GM06990 (cell line): ENCODE data around the gene C3orf80.
A peak's percentile ranks its signal among the peaks of the same experiment; 100 is the strongest.
"Not testable (repeated sequence)": the region's sequence is repeated elsewhere in the genome, so short reads cannot be mapped to it uniquely, and the experiment has no call there.

ENCODE experiments used
- DNase-seq: peaks from one replicate; pipeline ENCODE4 v3.0.0-alpha.2; 2011; ENCODE audit not compliant: insufficient read length; ENCODE audit errors: extremely low read depth
- H3K27me3 ChIP-seq: replicated peaks from 2 replicates; pipeline ENCODE4 v1.6.0; 2011; ENCODE audit warnings: low read length; ENCODE audit not compliant: control insufficient read depth, insufficient read depth
- H3K36me3 ChIP-seq: 2 replicates; pipeline ENCODE4 v1.5.1; 2011; ENCODE audit warnings: low read length; ENCODE audit not compliant: control insufficient read depth, insufficient read depth
- H3K4me3 ChIP-seq: replicated peaks from 2 replicates; pipeline ENCODE4 v1.5.1; 2011; ENCODE audit warnings: low read depth, mild to moderate bottlenecking, control low read depth, low read length
- TF ChIP-seq, protein P1 (sequence below): IDR thresholded peaks from 2 replicates; pipeline ENCODE4 v1.5.1; 2011; ENCODE audit warnings: low read length, control low read depth, mild to moderate bottlenecking, inconsistent platforms; ENCODE audit not compliant: insufficient read depth, poor library complexity, severe bottlenecking

The C3orf80 gene

DNA sequence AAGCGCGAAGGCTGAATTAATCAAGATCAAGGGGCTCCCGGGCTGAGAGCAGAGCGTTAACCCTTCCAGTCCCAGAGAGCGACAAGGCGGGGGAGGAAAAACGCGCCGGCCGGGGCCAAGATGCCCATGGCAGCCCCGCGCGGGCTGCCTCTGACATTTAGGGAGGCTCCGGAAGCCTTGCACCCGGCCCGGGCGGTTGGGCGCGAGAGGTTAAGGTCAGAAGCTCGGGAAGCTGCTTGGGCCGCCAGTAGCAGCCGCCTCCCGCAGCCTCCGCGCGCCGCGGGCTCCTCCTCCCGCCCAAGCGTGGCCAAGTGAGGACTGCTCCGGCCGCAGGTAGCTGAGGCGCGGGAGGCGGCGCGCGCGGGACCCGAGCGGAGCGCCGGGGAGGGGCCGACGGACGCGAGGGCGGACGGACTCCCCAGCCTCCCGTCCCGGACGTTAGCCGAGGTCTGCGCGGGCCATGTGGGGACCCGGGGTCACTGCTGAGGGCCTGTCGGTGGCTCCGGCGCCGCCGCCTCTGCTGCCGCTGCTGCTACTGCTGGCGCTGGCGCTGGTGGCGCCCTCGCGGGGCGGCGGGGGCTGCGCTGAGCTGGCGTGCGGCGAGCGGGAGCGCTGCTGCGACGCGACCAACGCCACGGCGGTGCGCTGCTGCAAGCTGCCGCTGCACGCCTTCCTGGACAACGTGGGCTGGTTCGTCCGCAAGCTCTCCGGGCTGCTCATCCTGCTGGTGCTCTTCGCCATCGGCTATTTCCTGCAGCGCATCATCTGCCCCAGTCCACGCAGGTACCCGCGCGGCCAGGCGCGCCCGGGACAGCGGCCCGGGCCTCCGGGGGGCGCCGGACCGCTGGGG, at the start of gene C3orf80:
Gene C3orf80 (plus strand): TSS at position 247 of the 850 bp plus-strand sequence. CDS start 214 bp downstream, at position 461.
- TF ChIP-seq, protein P1, sequence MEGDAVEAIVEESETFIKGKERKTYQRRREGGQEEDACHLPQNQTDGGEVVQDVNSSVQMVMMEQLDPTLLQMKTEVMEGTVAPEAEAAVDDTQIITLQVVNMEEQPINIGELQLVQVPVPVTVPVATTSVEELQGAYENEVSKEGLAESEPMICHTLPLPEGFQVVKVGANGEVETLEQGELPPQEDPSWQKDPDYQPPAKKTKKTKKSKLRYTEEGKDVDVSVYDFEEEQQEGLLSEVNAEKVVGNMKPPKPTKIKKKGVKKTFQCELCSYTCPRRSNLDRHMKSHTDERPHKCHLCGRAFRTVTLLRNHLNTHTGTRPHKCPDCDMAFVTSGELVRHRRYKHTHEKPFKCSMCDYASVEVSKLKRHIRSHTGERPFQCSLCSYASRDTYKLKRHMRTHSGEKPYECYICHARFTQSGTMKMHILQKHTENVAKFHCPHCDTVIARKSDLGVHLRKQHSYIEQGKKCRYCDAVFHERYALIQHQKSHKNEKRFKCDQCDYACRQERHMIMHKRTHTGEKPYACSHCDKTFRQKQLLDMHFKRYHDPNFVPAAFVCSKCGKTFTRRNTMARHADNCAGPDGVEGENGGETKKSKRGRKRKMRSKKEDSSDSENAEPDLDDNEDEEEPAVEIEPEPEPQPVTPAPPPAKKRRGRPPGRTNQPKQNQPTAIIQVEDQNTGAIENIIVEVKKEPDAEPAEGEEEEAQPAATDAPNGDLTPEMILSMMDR: no peak
- H3K4me3 ChIP-seq: peak within 1 kb of the TSS; percentile 55
- peak; percentile 81 for DNase-seq
- H3K27me3 ChIP-seq: peaks cover 3% of the 10 kb centered on the region
- no peaks in the 10 kb centered on the region for H3K36me3 ChIP-seq

GRCh38 chr3:160176923-160177322, 48.3 kb upstream of the C3orf80 start:
- Histone ChIP-seq H3K4me3 (no peak overlapping the region), H3K27me3 (no peaks in the 10 kb centered on the region), H3K36me3 (no peaks in the 10 kb centered on the region)
- DNase-seq: no peak
- TF ChIP-seq, protein P1: no peak

DNA sequence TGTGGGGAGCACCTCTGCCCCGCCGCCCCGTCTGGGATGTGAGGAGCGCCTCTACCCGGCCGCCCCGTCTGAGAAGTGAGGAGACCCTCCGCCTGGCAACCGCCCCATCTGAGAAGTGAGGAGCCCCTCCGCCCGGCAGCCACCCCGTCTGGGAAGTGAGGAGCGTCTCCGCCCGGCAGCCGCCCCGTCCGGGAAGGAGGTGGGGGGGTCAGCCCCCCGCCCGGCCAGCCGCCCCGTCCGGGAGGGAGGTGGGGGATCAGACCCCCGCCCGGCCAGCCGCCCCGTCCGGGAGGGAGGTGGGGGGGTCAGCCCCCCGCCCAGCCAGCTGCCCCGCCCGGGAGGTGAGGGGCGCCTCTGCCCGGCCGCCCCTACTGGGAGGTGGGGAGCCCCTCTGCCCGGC, 46.6 kb upstream of the C3orf80 start:
- not testable (repeated sequence) for DNase-seq, H3K36me3 ChIP-seq, H3K4me3 ChIP-seq, H3K27me3 ChIP-seq

DNA sequence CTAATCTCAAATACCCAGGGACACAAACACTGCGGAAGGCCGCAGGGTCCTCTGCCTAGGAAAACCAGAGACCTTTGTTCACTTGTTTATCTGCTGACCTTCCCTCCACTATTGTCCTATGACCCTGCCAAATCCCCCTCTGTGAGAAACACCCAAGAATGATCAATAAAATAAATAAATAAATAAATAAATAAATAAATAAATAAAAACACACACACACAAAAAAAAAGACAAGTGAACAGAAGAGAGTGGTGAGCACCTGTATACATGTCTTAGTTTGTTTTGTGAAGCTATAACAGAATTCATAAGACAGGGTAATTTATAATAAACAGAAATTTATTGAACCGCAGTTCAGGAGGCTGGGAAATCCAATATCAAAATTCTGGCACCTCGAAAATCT, 45.8 kb upstream of the C3orf80 start:
- not testable (repeated sequence) for H3K4me3 ChIP-seq, H3K27me3 ChIP-seq, H3K36me3 ChIP-seq, DNase-seq

DNA sequence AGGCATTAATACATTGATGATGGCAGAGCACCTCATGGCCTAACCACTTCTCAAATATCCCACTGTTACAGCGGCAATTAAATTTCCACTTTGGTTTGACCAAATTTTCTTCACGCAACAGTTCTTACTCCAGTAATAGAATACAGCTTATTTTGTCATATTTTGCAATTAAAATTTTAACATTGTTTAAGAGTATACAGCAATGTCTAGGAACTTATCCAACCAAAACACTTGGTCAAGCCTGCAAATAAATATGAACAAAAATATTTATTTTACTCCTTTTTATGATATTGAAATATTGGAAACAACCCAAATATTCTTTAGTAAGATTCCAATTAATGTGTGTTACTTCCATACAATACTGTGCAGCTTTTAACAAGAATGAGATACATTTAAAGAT, 45.3 kb upstream of the C3orf80 start:
- TF ChIP-seq, protein P1: no peak
- H3K36me3 ChIP-seq: no peaks in the 10 kb centered on the region
- DNase-seq: no peak
- H3K27me3 ChIP-seq: no peaks in the 10 kb centered on the region
- H3K4me3 ChIP-seq: no peak overlapping the region

DNA sequence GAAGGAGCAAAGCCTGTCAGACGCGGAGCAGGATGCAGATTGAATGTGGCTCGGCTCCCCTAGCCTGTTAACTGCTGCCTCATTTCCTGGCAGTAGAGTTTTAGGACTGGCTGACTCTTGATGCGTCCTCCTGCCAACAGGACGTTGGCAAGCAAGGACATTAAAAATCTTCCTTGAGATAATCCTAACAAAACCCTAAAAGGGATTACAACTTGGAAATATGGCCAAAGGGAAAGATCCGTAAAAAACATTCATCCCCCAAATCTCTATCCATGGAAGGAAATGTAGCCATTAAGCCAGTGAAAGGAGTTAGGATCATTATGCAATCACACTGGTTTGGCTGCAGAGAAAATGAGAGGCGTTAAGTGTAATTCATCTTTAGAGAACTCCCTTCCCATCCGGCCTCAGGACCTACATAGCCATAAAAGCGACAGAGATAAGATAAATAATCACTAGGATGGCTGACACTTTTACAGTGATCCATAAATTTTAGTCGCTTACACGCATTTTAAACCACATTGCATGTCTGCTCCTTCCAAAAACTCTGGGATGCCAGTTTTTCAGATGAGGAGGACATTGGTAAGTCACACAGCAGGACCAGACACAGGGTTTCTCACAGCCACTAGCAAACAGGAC, 44.5 kb upstream of the C3orf80 start:
- Histone ChIP-seq H3K4me3 (no peak overlapping the region), H3K36me3 (no peaks in the 10 kb centered on the region), H3K27me3 (no peaks in the 10 kb centered on the region)
- TF ChIP-seq, protein P1: no peak
- DNase-seq: no peak
